ENCODE measurements around the gene IFITM10.

Gene IFITM10

DNA sequence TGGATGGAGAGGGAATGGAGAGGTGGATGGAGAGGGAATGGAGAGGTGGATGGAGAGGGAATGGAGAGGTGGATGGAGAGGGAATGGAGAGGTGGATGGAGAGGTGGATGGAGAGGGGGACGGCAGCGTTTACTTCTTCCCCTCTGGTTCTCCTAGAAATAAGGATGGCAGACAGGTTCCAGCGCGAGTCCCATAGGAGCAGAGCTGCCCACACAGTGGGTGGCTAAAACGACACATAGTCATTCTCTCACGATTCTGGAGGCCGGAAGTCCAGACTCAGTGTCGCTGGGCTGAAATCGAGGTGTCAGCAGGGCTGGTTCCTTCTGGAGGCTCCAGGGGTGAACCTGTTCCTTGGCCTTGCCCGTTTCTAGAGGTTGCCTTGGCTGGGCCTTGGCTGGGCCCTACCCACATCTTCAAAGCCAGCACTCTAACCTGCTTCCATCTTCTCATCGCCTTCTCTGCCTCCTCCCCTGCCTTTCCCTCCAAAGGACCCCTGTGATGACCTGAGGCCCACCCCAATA, 26.0 kb upstream of the IFITM10 start:
- TF ChIP-seq, protein P1, sequence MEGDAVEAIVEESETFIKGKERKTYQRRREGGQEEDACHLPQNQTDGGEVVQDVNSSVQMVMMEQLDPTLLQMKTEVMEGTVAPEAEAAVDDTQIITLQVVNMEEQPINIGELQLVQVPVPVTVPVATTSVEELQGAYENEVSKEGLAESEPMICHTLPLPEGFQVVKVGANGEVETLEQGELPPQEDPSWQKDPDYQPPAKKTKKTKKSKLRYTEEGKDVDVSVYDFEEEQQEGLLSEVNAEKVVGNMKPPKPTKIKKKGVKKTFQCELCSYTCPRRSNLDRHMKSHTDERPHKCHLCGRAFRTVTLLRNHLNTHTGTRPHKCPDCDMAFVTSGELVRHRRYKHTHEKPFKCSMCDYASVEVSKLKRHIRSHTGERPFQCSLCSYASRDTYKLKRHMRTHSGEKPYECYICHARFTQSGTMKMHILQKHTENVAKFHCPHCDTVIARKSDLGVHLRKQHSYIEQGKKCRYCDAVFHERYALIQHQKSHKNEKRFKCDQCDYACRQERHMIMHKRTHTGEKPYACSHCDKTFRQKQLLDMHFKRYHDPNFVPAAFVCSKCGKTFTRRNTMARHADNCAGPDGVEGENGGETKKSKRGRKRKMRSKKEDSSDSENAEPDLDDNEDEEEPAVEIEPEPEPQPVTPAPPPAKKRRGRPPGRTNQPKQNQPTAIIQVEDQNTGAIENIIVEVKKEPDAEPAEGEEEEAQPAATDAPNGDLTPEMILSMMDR (IDR thresholded peaks at IDR 0.05), result no peak

DNA sequence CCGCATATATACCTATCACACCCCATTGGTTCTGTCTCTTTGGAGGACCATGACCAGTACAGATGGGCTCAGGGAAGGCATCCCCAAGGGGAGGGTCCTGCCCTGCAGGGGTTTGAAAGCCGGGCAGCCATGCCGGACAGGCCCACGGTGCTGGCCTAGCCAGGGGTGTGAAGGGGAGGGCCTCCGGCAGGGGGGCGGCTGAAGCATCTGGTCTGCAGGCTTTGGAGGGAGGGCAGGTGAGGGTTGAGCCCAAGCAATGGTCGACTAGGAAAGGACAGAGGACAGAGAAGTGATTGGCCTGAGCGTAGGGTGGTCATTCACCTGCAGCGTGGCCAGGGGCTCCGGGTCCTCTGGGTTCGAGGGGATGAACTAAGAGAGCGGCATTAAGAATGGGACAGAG, 24.5 kb upstream of the IFITM10 start:
- TF ChIP-seq, protein P1 (IDR thresholded peaks at IDR 0.05), result no peak

DNA sequence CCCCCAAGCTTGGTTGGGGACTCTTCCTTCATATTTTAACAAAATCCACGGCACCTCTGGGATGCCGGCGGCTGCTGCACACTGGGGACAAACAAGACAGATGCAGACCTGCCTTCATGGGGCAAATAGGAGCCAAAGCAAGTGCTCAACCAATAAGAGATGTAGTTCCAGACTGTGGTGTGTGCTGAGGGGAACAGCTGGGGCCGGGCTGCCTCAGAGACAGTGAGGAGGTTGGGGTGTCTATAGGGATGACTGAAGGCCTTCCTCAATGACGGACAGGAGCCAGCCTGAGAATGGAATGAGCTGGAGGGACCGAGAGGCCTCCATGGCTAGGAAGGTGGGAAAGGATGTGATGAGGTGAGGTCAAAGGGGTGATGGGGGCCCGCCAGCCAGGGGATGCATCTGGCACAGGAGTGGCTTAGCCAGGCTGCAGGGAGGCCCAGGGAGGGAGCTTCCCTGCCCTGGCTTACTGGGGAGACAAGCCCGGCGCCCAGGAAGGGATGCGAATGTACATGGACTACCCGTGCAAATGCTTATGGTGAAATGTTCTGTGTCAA, 23.7 kb upstream of the IFITM10 start:
- TF ChIP-seq, protein P1 (IDR thresholded peaks at IDR 0.05), result no peak

DNA sequence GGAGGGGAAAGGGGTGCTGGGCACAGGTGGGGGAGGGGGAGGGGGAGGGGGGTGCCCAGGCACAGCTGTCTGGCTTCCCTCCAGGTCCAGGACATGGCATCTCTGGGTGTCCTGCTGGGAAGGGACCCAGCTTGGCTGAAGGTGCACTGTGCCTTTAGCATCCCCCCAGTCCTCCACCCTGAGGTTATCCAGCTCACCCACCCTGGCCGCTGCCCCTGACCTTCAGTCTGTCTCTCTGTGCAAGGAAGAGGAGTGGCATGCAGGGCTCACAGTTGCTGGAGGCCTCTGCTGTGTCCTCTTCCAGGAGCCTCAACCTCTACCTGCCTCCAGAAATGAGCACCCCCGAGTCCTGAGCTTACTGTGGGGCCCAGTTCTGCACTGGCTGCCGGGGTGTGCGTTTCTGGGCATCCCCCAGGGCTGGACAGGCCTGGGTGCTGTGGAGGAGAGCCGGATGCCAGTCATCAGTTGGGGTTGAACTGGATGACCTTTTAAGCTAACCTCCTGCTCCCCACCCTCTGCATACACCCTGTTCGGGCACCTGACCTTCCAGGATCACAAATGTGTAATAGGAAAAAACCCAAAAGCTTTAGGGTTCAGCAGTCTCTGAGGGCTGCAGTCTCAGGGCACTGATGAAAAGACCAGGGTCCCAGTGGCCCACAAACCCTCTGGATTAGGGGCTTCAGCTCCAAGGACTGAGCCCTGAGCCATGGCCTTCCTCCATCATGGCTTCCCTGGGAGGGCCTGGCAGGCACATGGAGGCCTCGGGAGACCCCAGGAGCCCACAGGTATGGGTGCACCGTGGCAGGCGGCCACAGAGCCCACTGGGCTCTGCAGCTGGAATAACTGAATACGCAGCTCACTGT, 23.0 kb upstream of the IFITM10 start:
- TF ChIP-seq, protein P1 (IDR thresholded peaks at IDR 0.05), result no peak

DNA sequence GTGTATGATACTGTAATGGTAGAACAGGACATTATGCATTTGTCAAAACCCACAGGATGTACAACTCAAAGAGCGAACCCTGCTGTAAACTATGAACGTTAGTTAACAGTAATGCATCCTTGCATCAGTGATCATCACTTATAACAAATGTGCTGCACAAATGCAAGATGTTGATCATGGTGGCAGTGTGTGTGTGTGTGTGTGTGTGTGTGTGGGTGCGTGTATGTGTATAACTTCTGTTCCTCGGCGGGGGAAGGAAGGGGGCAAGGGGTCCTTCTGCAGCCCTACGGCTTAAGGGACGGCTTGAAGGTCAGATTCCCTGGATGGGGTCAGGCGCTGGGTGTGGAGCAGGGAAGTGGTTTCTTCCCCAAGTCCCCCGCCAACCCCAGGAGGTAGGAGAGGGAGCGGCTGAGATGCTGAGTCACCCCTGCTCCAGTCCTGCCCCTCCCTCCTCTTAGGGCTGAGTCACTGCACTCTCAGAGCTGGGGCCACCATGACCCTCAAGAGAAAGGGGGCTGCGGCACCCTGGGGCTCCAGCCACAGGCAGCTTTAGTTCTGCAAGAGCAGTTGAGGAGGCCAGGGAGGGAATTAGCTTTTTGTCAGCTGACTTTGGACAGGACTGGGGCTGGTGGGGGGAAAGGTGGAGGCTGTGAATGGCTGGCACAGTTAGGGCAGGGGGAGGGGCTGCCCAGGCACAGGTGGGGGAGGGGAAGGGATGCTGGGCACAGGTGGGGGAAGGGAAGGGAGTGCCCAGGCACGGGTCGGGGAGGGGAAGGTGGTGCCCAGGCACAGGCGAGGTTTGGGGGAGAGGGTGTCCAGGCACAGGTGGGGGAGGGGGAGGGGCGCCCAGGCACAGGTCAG, 22.1 kb upstream of the IFITM10 start:
- TF ChIP-seq, protein P1 (IDR thresholded peaks at IDR 0.05), result no peak

DNA sequence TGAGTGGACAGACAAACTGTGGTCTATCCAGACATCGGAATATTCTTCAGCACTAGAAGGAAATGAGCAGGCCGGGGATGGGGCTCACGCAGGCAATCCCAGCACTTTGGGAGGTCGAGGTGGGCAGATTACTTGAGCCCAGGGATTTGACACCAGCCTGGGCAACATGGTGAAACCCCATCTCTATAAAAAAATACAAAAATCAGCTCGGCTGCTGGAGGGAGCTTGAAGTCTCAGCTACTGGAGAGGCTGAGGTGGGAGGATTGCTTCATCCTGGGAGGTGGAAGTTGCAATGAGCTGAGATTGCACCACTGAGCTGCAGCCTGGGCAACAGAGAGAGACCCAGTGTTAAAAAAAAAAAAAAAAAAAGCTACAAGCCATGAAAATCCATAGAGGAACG, 21.3 kb upstream of the IFITM10 start:
- TF ChIP-seq, protein P1 (IDR thresholded peaks at IDR 0.05), result no peak

DNA sequence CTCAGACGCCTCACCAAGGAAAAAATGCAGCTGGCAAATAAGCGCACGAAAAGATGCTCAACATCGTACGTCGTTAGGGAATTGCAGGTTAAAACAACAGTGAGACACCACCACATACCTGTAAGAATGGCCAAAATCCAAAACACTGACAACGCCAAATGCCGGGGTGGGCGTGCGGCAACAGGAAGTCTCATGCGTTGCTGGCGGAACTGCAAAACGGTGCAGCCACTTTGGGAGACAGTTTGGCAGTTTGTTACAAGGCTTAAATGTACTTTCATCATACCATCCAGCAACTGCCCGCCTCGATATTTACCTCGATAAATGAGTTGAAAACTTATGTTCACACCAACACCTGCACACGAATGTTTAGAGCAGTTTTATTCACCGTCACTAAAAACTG, 20.9 kb upstream of the IFITM10 start:
- TF ChIP-seq, protein P1 (IDR thresholded peaks at IDR 0.05), result no peak
